Stomach (tissue), 4 donors: Measurements from ENCODE around the gene PRM2.

Source experiments
- POLR2AphosphoS5 ChIP-seq, 3 donors: sonication (generic); formaldehyde crosslinking; IDR thresholded peaks; one replicate each; pipeline ENCODE4 v1.6.1; 2016; ENCODE audit warnings: antibody characterized with exemption in 3 of 3
- TF ChIP-seq, protein P1 (sequence below), 7 experiments: fragments of 450-650 bp in 4 of 7; fragments of 200-600 bp in 3 of 7; sonication (generic) in 3 of 7; IDR thresholded peaks; one replicate each; pipeline ENCODE4 v1.5.1; 2016 to 2019; ENCODE audit warnings: antibody characterized with exemption in 7 of 7, control low read depth in 2 of 7, mild to moderate bottlenecking in 1 of 7

- TF ChIP-seq, protein P1, sequence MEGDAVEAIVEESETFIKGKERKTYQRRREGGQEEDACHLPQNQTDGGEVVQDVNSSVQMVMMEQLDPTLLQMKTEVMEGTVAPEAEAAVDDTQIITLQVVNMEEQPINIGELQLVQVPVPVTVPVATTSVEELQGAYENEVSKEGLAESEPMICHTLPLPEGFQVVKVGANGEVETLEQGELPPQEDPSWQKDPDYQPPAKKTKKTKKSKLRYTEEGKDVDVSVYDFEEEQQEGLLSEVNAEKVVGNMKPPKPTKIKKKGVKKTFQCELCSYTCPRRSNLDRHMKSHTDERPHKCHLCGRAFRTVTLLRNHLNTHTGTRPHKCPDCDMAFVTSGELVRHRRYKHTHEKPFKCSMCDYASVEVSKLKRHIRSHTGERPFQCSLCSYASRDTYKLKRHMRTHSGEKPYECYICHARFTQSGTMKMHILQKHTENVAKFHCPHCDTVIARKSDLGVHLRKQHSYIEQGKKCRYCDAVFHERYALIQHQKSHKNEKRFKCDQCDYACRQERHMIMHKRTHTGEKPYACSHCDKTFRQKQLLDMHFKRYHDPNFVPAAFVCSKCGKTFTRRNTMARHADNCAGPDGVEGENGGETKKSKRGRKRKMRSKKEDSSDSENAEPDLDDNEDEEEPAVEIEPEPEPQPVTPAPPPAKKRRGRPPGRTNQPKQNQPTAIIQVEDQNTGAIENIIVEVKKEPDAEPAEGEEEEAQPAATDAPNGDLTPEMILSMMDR (IDR thresholded peaks at IDR 0.05): no peak
- no peak for TF ChIP-seq POLR2AphosphoS5 (IDR thresholded peaks at IDR 0.05)
Observed at GRCh38 chr16:11250091-11250785, 26.0 kb downstream of the PRM2 start.
